Loucy (cell line): ENCODE measurements around the gene GPR137.

ENCODE experiments used
- CTCF ChIP-seq: fragments of 200-600 bp; sonication (generic); conservative IDR thresholded peaks from 2 replicates; pipeline ENCODE4 v1.5.1; 2014; ENCODE audit warnings: mild to moderate bottlenecking, antibody characterized with exemption, low read length
- EZH2phosphoT487 ChIP-seq: fragments of 200-600 bp; IDR thresholded peaks from 2 replicates; pipeline ENCODE4 v1.6.1; 2018; ENCODE audit warnings: antibody characterized with exemption, mild to moderate bottlenecking, moderate library complexity, borderline replicate concordance

GRCh38 chr11:64324692-64325469 is 39.2 kb downstream of the GPR137 start:
- TF ChIP-seq CTCF: no peak
- TF ChIP-seq EZH2phosphoT487: no peak
